Suprapubic skin (tissue), 3 donors: ENCODE measurements around the gene NFILZ.

ENCODE experiments used
- POLR2AphosphoS5 ChIP-seq, 3 donors: sonication (generic); formaldehyde crosslinking; IDR thresholded peaks; one replicate each; pipeline ENCODE4 v1.6.1; 2017; ENCODE audit warnings: antibody characterized with exemption in 3 of 3
- TF ChIP-seq, protein P1 (sequence below), 2 donors: fragments of 200-600 bp in 1 of 2; fragments of 450-650 bp in 1 of 2; sonication (generic) in 1 of 2; IDR thresholded peaks; one replicate each; pipeline ENCODE4 v1.5.1; 2016 to 2019; ENCODE audit warnings: antibody characterized with exemption in 2 of 2, mild to moderate bottlenecking in 1 of 2, moderate library complexity in 1 of 2

DNA sequence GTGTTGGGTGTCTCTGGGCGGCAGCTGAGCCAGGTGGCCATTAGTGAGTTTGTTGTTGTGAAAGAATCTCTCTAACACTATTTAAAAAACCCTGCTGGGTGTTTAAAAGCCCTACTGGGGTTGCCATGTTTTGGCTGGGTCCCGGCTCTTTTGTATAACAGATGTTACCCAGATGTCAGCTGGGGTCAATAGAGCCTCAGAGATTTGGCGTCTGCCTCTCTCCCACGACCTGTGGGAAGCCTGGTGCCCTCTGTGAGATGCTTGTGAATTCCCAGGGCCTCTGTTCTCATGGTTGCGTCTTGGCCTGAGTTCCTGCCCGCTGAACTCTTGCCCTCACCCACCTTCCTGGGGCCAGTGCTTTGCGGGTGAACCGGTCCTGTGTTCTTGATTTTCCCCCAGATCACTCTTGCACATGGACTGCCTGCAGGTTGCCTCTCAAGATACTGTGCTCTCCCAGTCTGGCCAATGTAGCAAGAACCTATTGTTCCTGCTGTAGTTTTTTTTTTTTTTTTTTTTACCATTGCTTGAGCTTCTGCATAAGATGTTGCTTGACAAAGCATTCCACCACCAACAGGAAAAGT is 9.5 kb downstream of the NFILZ start:
- no peak for TF ChIP-seq POLR2AphosphoS5 (IDR thresholded peaks at IDR 0.05)
- TF ChIP-seq, protein P1, sequence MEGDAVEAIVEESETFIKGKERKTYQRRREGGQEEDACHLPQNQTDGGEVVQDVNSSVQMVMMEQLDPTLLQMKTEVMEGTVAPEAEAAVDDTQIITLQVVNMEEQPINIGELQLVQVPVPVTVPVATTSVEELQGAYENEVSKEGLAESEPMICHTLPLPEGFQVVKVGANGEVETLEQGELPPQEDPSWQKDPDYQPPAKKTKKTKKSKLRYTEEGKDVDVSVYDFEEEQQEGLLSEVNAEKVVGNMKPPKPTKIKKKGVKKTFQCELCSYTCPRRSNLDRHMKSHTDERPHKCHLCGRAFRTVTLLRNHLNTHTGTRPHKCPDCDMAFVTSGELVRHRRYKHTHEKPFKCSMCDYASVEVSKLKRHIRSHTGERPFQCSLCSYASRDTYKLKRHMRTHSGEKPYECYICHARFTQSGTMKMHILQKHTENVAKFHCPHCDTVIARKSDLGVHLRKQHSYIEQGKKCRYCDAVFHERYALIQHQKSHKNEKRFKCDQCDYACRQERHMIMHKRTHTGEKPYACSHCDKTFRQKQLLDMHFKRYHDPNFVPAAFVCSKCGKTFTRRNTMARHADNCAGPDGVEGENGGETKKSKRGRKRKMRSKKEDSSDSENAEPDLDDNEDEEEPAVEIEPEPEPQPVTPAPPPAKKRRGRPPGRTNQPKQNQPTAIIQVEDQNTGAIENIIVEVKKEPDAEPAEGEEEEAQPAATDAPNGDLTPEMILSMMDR (IDR thresholded peaks at IDR 0.05) = no peak
